GM12864 (cell line): ENCODE results near the gene CTU2.

Source experiments
- DNase-seq: peaks from one replicate; pipeline ENCODE4 v3.0.0-alpha.2; 2011; ENCODE audit warnings: low read depth
- H3K4me3 ChIP-seq: 2 replicates; pipeline ENCODE4 v1.5.1; 2011; ENCODE audit warnings: mild to moderate bottlenecking, low read depth, low read length, control low read depth
- TF ChIP-seq, protein P1 (sequence below): IDR thresholded peaks from 2 replicates; pipeline ENCODE4 v1.5.1; 2011; ENCODE audit warnings: low read depth, mild to moderate bottlenecking, moderate library complexity, low read length, control low read depth, inconsistent platforms; ENCODE audit errors: missing control alignments

The CTU2 gene

DNA sequence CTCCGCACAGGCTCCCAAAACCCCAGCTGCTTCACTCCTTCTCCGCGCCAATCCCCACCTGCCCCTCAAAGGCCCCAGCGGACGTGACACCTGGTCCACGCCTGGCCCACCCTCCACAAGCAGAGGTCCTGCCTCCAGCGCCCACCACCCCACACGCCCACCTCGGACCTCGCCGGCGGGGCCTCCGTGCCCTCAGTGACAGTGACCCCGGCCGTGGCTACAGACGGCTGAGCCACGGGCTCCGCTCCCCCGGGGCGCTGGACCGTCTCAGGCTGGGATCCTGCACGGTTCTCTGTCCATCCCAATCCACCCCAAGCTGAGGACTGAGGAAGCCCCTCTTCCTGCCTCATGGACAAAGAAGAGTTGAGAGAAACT, 53.7 kb downstream of the CTU2 start:
- DNase-seq = no peak
- H3K4me3 ChIP-seq = no peak overlapping the region
- TF ChIP-seq, protein P1, sequence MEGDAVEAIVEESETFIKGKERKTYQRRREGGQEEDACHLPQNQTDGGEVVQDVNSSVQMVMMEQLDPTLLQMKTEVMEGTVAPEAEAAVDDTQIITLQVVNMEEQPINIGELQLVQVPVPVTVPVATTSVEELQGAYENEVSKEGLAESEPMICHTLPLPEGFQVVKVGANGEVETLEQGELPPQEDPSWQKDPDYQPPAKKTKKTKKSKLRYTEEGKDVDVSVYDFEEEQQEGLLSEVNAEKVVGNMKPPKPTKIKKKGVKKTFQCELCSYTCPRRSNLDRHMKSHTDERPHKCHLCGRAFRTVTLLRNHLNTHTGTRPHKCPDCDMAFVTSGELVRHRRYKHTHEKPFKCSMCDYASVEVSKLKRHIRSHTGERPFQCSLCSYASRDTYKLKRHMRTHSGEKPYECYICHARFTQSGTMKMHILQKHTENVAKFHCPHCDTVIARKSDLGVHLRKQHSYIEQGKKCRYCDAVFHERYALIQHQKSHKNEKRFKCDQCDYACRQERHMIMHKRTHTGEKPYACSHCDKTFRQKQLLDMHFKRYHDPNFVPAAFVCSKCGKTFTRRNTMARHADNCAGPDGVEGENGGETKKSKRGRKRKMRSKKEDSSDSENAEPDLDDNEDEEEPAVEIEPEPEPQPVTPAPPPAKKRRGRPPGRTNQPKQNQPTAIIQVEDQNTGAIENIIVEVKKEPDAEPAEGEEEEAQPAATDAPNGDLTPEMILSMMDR = no peak

DNA sequence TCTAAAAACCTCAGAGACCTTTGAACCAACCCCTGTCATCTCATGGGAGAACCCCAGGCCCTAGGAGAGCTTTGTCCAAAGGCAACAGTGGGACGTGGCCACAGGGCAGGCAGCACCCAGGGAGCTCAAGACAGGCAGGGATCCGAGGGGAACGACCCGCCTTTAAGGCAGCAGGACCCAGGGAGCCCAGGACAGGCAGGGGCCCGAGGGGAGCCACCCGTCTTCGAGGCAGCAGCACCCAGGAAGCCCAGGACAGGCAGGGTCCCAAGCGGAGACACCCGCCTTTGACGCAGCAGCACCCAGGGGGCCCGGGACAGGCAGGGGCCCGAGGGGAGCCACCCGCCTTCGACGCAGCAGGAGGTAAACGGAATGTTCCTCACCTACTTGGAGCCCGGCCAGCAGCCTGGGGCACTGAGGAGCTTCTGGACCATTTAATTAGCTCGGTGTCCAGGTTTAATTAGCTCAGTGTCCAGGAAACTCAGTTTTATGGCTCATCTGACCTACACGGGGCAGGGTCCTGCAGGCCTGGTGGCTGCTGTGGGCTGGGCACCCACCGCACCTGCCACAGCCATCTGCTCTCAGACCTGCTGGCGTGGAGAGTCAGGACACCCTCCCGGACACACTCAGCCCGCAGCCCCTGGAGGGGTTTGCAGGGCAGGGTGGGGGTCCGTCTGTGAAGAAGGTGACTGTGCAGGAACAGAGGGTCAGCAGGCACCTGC, 54.3 kb downstream of the CTU2 start:
- no peak overlapping the region for H3K4me3 ChIP-seq
- DNase-seq = no peak
- TF ChIP-seq, protein P1 = no peak

DNA sequence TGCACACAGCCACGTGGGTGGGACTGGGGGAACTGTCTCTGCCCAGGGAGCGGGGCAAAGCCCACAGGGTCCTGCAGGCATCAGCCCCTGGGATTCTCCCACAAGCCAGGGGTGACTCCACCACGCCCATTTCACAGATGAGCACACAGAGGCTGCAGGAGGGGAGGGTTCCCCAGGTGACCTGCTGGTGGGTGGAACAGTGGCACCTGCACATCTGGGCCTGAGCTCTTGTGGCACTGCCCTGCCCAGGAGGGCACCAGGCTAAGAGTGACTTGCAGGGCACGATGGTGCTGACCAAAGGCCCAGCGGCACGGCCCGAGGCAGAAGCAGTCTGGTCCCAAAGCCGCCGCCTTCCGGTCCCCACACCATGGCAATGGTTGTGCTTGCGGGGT, 54.8 kb downstream of the CTU2 start:
- no peak for DNase-seq
- no peak overlapping the region for H3K4me3 ChIP-seq
- TF ChIP-seq, protein P1 = no peak

DNA sequence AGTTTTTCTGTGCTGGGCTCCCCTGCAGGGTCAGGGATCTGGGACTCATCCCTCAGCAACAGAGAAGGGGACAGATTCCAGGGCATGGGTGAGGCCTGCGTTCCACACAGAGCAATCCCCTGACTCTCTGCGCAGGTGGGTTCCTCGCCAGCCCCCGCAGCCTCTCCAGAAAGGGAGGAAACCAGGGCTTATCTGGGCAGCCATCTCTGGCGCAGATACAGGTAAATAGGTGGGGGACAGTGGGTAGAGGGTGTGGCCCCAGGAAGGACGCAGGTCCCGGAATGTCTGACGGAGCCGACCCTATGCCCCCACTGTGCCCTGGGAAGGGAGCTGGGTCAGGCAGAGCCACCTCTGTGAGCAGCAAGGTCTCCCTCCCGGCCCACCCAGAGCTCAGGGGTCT, 55.5 kb downstream of the CTU2 start:
- DNase-seq = no peak
- TF ChIP-seq, protein P1 = no peak
- H3K4me3 ChIP-seq = no peak overlapping the region

DNA sequence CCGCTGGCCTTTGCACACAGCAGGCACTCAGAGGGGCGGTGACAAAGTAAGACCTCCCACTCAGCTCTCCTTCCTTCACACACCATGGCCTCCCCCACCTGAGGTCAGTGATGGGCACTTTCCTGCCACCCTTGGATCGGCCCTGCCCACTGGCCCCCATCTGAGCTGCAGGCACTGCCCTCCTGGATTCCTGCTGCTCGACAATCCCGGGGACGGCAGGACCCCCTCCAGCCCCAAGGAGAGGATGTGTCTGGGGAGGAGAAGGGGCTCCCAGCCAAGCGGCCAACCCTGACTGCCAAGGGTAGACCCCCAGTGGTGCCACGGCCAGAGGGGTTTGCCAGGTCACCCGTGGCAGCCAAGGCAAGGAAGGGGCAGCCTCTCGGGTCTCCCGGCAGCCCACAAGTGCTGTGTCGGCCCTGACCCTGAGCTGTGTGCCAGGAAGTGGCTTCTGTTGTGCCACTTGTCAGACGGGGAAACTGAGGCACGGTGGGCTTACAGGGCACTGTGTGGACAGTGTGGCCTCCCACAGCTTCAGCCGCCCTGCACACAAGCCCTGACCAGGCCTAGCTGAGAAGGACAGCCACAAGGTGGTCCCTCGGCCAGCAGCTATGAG, 56.1 kb downstream of the CTU2 start:
- TF ChIP-seq, protein P1 = no peak

DNA sequence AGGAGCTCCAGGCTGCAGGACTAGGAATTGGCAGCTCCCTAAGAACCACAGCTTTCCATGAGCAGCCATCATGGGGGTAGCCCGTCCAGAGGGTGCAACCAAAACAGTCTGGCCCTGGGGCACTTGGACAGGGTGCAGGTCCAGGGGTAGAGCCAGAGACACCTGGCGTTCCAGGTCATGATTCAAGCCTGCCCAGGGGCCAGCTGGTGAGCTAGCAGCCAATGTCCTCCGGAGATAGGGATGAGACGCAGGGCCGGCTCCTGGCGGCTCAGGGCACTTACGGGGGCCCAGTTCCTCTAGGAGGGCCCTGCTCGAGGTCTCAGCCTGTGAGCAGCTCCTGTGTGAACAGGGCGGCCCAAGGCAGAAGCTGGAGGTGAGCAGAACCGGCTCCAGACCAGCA, 56.6 kb downstream of the CTU2 start:
- DNase-seq = no peak
- TF ChIP-seq, protein P1 = no peak

More for the DNA sequence above, 56.1 kb downstream of the CTU2 start:
- no peak overlapping the region for H3K4me3 ChIP-seq
- DNase-seq = no peak

More for the DNA sequence above, 56.6 kb downstream of the CTU2 start:
- no peak overlapping the region for H3K4me3 ChIP-seq
